HG03045 (cell line): Measurements from ENCODE around the gene THSD7A.

ENCODE experiments used
- ATAC-seq: cut with Tn5 transposase; IDR thresholded peaks from one replicate; pipeline ENCODE4 v1.9.1; 2021; ENCODE audit warnings: mild to moderate bottlenecking, moderate library complexity; ENCODE audit not compliant: unreplicated experiment

THSD7A gene

DNA sequence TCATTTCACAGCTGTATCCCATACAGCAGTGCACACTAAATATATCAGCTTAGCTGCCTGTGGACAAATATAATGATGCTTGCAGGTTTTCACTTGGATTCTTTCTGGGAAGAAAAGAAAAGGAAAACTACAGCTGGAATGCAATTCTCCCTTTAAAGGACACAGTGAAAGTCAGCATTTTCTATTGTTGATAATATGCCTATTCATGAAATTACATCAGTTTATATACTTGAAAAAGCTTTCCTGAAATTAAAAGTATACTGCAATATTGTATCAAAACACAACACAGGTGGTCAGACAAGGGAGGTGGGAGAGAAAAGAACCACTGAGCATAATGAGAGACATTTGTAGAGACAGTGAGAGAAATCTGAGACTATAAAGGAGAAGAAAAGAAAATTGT is 20.3 kb downstream of the THSD7A start:
- no peak for ATAC-seq

DNA sequence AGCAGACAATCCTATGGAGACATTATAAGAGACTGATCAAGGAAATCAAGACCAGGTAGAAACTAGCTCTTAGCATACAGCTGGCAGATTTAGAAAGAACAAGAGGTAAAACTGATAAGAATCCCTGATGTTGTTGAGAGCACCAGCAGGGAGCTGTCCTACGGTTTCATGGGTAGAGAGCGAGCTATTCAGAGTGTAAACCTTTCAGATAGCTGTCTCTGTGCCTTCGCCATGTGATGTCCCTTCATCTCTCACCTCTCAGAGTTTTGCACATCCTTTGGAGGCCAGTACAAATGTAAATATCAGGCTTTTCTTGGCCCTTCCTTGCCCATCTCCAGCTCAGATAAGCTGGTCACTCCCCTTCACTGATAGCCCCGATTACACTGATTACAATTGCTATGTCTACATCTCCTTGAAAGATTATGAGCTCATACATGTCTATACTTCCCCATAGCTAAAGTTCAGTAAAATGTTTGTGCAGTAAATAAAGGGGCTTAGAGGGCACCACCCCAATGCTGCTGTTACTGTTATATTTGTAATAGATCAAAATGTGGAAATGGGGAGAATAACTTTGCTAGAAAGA is 21.9 kb downstream of the THSD7A start:
- ATAC-seq, result no peak

DNA sequence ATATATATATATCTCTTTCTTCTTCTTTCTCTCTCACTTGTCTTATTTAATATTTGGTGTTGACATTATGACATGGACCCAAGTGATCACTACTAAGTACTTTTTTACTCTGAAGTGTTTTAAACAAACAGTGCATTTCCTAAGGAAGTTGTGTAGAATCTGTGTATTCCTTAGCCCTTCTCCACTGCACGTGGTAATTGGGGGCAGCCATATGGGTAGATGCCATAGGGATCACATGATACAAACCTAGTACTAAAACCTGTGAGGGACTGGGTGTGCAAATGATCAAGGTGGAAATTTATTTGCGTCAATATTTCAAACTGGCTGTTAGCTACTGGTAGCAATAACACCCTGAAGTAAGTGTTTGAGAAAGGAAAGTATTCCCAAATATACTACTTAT is 25.0 kb downstream of the THSD7A start:
- ATAC-seq, result no peak

DNA sequence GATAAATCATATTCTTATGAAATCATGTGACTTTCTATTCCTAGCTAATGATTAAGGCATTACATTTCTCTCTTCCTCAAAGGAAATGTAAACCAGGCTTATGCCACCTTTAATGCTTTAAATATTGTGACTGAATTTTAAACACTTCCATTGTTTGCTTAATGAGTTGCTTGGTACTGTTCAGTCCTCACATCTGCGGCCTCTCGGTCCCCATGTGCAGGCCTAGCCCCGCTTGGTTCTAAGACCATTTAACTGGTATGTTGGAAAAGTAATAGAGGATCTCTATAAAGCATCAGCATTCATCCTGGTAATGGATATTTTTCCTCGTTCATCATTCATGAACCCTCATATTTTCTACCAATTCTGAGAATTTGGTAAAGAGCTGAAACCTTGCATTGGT is 27.4 kb downstream of the THSD7A start:
- no peak for ATAC-seq

DNA sequence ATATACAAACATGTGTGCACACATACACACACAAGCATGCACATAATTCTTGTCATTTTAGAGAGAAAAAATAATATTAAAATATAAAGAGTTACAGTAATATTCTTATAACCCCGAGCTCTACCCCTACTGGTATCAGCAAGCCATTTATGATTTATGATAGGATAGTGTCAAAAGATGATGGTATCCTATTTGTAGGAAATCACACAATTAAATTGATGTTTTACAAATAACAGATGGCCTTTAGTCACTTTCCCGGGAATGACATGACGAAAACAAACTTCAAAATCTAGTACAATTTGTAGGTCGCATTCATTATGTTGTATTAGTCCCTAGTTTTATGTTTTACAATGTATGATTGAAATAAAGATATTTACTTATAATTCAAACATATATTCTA is 36.8 kb downstream of the THSD7A start:
- no peak for ATAC-seq

DNA sequence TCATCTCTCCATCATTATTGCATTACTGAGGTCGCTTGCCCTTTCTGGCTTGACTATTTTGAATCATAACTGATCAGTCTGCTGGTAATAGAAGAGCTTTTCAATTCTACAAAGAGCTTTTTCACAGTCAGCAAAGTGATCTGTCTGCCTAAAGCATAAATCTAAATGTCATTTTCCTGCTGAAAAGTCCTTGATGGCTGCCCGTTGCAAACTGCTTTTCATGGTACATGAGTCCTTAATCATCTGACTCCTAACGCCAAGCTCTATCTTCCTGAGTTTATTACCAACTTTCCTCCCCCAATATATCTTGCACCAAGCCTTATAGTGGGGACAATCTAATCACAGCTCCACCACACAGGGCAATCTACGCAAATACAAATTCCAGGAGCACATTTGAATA is 39.8 kb downstream of the THSD7A start:
- ATAC-seq, result no peak

DNA sequence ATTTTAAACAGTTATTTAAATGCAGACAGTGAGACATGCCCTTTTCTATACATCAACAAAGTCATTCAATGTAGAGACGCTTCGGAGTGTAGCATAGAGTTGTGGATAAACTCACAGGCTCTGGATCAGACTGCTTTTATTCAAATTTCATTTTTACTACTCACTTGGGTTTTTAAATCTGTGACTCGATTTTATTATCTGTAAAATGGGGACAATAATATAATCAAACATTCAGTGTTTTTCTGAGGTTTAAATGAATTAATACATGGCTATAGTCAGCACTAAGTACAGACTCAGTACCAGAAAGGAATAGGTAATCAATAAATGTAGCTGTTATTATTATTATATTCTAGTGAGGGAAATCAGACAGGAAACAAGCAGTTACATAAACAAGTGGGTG is 43.4 kb downstream of the THSD7A start:
- no peak for ATAC-seq

DNA sequence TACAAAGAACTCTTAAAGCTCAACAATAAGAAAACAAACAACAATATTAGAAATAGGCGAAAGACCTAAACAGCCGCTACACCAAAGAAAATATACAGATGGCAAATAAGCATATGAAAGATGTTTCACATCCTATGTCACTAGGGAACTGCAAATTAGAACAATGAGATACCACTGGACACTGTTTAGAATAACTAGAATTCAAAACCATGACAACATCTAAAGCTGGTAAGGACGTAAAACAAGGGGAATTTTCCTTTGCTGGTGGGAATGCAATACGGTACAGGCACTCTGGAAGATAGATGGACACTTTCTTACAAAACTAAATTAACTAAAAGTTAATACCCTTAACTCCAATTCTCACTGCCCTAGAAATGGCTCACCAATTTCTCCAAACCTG is 44.5 kb downstream of the THSD7A start:
- no peak for ATAC-seq

DNA sequence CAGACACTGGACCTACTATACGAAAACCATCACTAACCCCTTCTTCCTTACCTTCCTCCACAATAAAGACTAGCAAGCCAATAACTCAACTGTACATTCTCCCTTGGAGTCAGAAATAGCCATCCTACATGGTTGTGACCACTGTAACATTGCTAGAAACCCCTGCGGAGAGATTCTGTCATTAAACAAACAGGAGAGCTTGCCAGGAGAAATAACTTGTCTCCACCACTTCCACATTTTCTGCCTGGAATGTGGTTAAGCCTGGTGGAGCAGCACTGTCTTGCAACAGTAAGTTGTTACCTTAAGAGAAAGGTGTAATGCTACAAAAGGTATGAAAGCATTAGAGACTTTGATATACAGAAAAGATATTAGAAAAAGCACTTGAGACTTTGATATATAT is 45.8 kb downstream of the THSD7A start:
- ATAC-seq, result no peak

DNA sequence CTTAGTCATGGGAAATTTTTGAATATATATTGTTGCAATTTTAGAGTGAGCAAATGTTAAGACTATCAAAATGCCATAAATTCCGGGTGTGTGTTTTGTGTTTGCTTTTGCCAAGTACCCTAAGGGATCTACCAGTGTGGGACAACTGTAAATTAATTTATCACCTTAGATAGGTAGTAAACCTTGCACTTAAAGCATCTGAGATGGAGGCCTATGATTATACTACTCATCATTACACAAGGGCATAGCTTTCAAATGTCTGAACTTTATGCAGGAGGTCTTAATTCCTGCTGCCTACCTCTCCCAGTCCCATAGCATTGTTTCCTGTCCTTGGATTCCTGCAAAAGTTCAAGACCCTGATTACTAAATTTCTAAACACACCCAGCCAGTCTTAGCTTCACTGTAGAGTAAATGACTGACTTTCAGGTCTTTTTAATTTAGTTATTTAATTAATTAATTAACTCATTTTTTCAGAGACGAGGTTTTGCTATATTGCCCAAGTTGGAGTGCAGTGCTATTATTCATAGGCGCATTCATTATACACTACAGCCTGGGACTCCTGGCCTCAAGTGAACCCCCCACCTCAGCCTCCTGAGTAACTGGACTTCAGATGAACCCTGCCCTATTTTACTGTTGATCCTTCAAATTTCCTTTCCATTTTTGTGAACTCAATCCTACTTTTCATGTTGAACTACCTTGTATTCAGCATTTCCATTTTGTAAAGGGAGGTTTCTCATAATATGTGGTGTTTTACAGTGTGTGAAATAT is 47.0 kb downstream of the THSD7A start:
- ATAC-seq, result no peak

DNA sequence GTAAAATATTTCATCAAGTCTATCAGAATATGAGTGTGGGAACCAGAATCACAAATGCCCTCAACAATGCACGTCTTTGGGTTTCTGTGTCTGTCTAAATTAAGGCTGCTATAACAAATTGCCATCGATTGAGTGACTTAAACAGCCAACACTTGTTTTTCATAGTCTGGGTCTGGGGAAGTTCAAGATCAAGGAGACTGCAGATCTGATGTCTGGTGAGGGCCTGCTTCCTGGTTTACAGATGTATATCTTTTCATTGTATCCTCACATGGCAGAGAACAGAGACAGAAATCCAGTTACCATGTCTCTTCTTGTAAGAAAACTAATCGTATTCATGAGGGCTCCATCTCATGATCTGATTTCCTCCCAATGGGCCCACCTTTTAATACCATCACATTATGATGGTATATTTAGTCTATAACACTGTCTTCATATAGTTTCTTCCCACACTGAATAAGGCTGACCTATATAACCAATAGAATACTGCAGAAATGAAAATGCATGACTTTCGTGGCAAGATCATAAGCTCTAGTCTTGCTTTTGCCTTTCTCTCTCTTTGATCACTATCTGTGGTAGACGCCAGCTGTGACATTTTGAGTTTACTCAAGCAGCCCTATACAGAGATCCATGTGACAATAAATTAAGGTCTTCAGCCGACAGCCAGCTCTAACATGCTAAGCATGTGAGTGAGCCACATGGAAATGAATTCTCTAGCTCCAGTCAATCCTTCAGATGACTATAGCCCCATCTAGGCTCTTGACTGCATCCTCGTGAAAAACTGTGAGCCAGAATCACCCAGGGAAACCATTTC is 51.9 kb downstream of the THSD7A start:
- ATAC-seq, result no peak

DNA sequence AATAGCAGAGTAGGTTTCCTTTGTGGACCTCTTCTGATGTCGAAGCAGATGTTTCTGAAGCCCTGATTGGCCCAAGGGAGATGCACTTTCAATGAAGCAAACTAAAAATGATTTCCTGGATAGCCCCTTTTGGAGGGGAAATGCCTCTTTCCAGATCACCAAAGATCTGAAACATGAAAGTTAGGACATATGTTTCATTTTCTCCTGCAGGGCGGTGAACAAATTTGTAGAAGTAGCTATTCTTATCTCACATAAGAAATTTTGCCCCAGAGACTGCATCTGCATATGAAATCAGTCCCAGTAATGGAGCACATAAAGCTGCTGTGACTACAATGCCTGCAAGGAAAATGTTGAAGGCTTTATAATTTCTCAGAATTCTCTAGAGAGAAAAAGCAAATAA is 56.0 kb downstream of the THSD7A start:
- no peak for ATAC-seq

DNA sequence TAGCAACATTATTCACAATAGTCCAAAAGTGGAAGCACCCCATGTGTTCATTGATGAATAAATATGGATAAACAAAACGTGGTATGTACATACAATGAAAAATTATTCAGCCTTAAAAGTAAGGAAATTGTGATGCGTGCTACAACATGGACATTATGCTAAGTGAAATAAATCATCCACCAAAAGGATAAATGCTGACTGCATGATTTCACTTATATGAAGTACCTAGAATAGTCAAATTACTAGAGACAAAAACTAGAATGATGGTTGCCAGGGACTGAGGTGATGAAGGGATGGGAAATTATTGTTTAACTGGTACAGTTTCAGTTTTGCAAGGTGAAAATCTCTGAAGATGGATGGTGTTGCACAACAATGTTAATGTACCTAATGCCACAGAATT is 56.6 kb downstream of the THSD7A start:
- no peak for ATAC-seq

DNA sequence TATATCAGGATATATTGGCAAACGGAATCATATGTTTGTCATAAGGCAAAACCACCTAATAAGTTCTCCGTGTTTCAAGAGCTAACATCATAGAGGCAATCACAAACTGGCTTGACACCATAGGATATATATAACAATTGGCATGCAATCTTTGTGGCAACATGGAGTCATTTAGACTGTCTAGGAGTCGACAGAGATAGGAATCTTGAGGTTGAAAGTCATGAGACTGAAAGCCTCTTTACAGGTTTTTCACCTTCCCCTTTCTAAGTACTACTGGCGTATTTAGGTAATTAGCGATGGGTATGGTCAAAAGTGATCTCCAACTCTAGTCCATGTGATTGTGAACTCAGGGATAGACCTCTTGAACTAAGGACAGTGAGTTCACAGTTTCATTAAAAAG is 63.7 kb downstream of the THSD7A start:
- no peak for ATAC-seq

DNA sequence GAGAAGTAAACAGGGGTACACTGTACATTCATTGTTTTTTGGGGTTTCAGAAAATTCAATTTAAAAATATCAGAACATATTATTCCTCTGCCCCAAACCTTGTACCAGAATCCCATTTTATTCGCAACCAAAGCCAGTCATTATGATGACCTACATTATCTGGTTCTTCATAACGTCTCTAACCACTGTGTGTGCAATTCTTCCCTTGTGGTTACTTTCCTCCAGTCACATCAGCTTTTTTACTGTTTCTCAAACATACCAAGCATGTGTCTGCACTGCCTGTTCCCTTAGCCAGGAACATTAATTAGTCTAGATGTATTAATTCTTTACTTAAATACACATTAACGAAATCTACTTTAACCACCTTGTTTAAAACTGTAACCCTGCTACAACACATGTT is 64.8 kb downstream of the THSD7A start:
- ATAC-seq, result no peak

DNA sequence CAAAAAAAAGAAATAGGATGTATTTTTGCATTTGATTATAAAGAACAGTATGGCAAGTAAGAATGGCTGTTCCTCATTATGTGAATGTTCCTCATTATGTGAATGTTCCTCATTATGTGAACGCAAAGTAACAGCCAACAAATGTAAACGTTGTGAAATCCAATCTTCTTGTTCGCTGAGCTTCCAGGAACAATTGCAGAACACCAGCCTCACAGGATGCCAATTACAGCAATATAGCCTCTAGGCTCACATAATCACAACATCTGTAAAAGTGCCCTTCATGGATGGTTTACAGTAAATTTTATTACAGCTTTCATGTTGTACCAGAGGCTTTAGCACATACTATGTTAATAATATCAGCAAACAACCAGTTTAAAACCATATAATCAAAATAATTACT is 71.6 kb downstream of the THSD7A start:
- no peak for ATAC-seq

DNA sequence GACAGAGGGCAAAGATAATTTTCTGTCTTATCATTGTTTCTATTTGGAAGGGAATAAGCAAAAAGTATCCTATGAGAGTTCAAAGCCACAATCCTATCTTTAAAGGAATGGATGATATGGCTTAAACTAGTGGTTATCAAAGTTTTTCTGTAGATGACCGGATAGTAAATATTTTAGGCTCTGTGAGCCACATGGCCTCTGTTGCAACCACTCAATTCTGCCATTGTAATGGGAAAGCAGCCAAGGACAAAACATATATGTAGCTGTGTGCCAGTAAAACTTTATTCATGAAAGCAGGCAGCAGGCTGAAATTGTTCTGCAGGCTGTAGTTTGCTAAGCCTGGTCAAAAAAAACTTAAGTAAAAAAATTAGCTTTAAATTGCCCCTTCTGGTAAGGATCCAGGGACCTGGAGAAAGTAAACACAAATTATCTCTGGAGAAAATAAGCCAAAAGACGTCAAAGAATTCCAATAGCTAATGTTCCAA is 73.3 kb downstream of the THSD7A start:
- no peak for ATAC-seq

DNA sequence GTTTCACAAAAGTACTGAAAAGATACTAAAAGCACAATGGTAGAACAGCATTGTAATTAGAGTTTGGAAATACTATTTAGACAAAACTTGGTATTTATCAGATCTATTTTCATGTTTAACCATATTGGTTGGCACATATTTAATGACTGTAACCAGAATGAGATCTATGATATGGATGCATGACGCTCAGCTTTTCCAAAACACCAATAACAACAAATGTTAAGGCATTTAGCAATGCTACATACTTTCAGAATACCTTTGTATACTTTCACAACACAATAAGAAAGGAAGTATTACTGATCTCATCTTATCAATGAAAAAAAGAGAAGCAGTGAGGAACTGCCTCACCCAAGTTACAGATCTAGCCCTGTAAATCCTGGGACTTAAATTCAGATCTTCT is 74.8 kb downstream of the THSD7A start:
- ATAC-seq, result no peak

DNA sequence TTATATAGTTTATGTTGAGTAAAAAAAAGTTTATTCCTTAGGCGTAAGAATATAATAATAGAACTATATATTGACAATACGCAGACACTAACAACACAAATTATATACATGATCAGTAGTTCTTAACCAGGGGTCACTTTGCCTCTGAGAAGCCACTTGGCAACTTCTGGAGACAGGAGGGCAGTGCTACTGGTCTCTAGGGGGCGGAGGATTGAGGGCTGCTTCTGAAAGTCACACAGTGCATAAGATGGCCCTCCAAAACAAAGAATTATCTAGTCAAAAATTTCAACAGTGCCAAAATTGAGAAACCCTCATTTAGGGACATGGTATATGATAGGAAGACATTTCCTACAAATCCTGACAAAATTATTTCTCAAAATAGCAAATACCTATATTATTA is 77.1 kb downstream of the THSD7A start:
- no peak for ATAC-seq

DNA sequence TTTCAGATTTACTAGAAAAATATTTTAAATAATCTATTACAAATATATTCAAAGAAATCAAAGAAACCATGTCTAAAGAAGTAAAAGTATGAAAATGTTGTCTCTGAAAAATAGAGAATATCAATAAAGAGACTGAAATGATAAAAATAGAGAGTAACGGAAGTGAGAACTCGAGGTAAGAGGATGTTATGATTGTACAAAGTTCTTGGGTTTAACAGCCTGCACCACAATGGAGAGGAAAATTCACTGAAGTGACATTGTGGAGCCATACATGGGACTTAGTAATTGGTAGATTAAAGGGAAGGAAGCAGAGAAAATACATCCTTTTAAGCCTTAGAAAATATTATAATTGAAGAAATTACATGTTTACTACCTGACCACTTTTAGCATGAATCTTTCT is 77.9 kb downstream of the THSD7A start:
- ATAC-seq, result no peak

DNA sequence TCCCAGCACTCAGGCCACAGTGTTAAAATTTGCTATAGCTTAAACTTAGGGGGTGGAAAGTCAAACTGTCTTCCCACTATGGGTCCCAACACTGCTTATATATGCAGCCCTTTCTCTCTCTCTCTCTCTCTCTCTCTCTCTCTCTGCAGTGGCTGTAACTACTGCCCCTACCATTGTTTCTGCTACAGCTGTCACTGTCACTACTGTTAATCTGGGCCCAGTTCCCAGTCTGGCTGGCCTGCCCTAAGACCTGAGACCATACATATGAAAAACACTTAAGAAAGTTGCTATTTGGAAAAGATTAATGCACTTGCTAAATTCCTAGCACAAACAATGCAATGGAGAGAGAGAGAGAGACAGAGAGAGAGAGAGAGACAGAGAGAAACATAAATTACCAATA is 78.6 kb downstream of the THSD7A start:
- ATAC-seq, result no peak

DNA sequence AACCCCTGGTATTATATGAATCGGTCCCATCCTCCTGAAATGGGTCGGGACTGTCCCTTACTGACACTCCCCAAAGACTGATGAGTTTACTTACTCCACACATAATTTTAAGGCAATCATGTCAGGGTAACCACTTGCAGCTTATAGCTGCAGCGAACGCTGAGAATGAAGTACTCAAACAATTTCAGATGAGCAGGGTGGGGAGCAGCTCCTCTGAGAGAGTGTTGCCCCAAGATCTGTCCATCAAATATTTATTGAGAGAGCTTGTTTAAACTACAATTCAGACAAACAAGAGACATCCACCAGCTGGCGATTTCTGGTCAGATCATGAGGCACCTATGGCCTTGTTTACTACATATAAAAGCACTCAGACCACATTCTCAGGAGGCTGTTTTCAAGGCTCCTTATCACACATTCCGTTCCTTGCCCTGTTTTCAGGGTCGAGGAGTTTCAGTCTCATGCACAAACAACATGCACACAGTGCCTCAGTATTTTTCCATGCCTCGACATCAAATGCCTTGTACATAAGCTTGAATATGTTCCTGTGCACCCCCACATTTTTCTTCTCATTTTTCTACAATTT is 80.1 kb downstream of the THSD7A start:
- no peak for ATAC-seq
